A549 (cell line): ENCODE results near the gene UAP1. TPM values are rescaled to one million over a fixed set of nuclear protein-coding genes. Genes with fewer than 3 reads are reported as not detected.

ENCODE experiments used
- ATAC-seq, 2 experiments: fragments of 200-7000 bp in 1 of 2; fragments of >200 bp in 1 of 2; cut with Nextera tagmentation in 1 of 2; cut with Tn5 transposase in 1 of 2; 3 replicates each; pipeline versions ENCODE4 v1.8.0 to v1.9.1; 2018 to 2020; ENCODE audit warnings: mild to moderate bottlenecking in 1 of 2, moderate library complexity in 1 of 2
- CTCF ChIA-PET: fragments of 300-600 bp; sonication (Branson Sonifier 250); formaldehyde crosslinking; extraction: SDS; loops from one replicate; lab custom pipeline; 2021; ENCODE audit warnings: antibody characterized with exemption, inconsistent platforms; lab: Yijun Ruan, JAX
- POLR2A ChIA-PET: fragments of 350-600 bp; formaldehyde crosslinking; extraction: SDS; loops from one replicate; lab custom pipeline; 2021; ENCODE audit warnings: antibody characterized with exemption, inconsistent platforms; lab: Yijun Ruan, JAX
- DNase-seq, 2 experiments: peaks; one replicate each; pipeline versions ENCODE4 v3.0.0 to v3.0.0-alpha.2; 2011 to 2016; ENCODE audit warnings: low read depth in 1 of 2, low spot score in 1 of 2
- FAIRE-seq: peaks from 2 replicates; lab custom pipeline; 2011; peaks lifted over from hg19 to GRCh38; lab: Jason Lieb, UNC
- H3K27ac ChIP-seq, 2 experiments: fragments of >200 bp; sonication (Bioruptor Twin); formaldehyde crosslinking; 3 replicates each; pipeline ENCODE4 v1.5.1; 2016 to 2017
- H3K4me1 ChIP-seq: fragments of >200 bp; sonication (Bioruptor Twin); formaldehyde crosslinking; 3 replicates; pipeline ENCODE4 v1.6.1; 2016
- H3K4me2 ChIP-seq: fragments of >200 bp; sonication (Bioruptor Twin); formaldehyde crosslinking; 3 replicates; pipeline ENCODE4 v1.6.1; 2016
- H3K4me3 ChIP-seq: fragments of >200 bp; sonication (Bioruptor Twin); formaldehyde crosslinking; 3 replicates; pipeline ENCODE4 v1.5.1; 2016
- H3K9me3 ChIP-seq: fragments of >200 bp; sonication (Bioruptor Twin); formaldehyde crosslinking; 3 replicates; pipeline ENCODE4 v1.6.1; 2016
- ATOH8 ChIP-seq: fragments of 250-450 bp; sonication (Bioruptor Pico); IDR thresholded peaks from 2 replicates; pipeline ENCODE4 v1.5.0; 2020; ENCODE audit warnings: low read depth, mild to moderate bottlenecking, moderate library complexity
- BHLHE40 ChIP-seq: IDR thresholded peaks from 2 replicates; pipeline ENCODE4 v1.6.1; 2012; ENCODE audit warnings: low read depth, low read length, inconsistent platforms
- CBX2 ChIP-seq: fragments of 200-600 bp; sonication (generic); IDR thresholded peaks from 2 replicates; pipeline ENCODE4 v1.6.1; 2016; ENCODE audit warnings: low read depth, mild to moderate bottlenecking, borderline replicate concordance
- CHD2 ChIP-seq: fragments of 150-350 bp; IDR thresholded peaks from 2 replicates; pipeline ENCODE4 v1.6.1; 2014; ENCODE audit warnings: low read length; ENCODE audit not compliant: partially characterized antibody
- CHD4 ChIP-seq: fragments of 200-600 bp; sonication (generic); IDR thresholded peaks from 2 replicates; pipeline ENCODE4 v1.6.1; 2016; ENCODE audit warnings: antibody characterized with exemption, mild to moderate bottlenecking, borderline replicate concordance
- EHF ChIP-seq: fragments of 250-450 bp; sonication (Bioruptor Pico); IDR thresholded peaks from 2 replicates; pipeline ENCODE4 v1.5.0; 2020; ENCODE audit warnings: mild to moderate bottlenecking
- EHMT2 ChIP-seq: fragments of 200-600 bp; sonication (generic); IDR thresholded peaks from 2 replicates; pipeline ENCODE4 v1.6.1; 2016; ENCODE audit warnings: antibody characterized with exemption, low read depth, mild to moderate bottlenecking, moderate library complexity
- EP300 ChIP-seq, 2 experiments: fragments of >200 bp; sonication (Bioruptor Twin); formaldehyde crosslinking; IDR thresholded peaks; 2 replicates in 1 of 2; 3 replicates in 1 of 2; pipeline ENCODE4 v1.6.1; 2016 to 2017
- FOSB ChIP-seq: fragments of 250-450 bp; sonication (Bioruptor Pico); IDR thresholded peaks from 2 replicates; pipeline ENCODE4 v1.5.0; 2020; ENCODE audit warnings: mild to moderate bottlenecking, moderate library complexity
- FOSL2 ChIP-seq, 2 experiments: fragments of 450-650 bp in 1 of 2; fragments of >200 bp in 1 of 2; sonication (Bioruptor Twin) in 1 of 2; formaldehyde crosslinking; IDR thresholded peaks; 2 replicates each; pipeline versions ENCODE4 v1.5.0 to v1.6.1; 2016 to 2020; ENCODE audit warnings: mild to moderate bottlenecking in 1 of 2, moderate library complexity in 1 of 2
- HEYL ChIP-seq: fragments of 250-450 bp; sonication (Bioruptor Pico); IDR thresholded peaks from 2 replicates; pipeline ENCODE4 v1.8.0; 2021; ENCODE audit warnings: mild to moderate bottlenecking, moderate library complexity
- HOXA7 ChIP-seq: fragments of 250-450 bp; sonication (Bioruptor Pico); IDR thresholded peaks from 2 replicates; pipeline ENCODE4 v1.5.0; 2020; ENCODE audit warnings: mild to moderate bottlenecking, moderate library complexity
- JUN ChIP-seq, 2 experiments: fragments of >200 bp; sonication (Bioruptor Twin); formaldehyde crosslinking; IDR thresholded peaks; 2 replicates in 1 of 2; 3 replicates in 1 of 2; pipeline ENCODE4 v1.6.1; 2016 to 2017
- KDM5A ChIP-seq: fragments of 200-600 bp; sonication (generic); IDR thresholded peaks from 2 replicates; pipeline ENCODE4 v1.6.1; 2016; ENCODE audit warnings: antibody characterized with exemption, mild to moderate bottlenecking
- MAFK ChIP-seq: fragments of 450-650 bp; IDR thresholded peaks from 2 replicates; pipeline ENCODE4 v1.6.1; 2014; ENCODE audit not compliant: partially characterized antibody
- MAX ChIP-seq: IDR thresholded peaks from 2 replicates; pipeline ENCODE4 v1.6.1; 2012
- MAZ ChIP-seq: fragments of 150-350 bp; IDR thresholded peaks from 2 replicates; pipeline ENCODE4 v1.6.1; 2014; ENCODE audit warnings: antibody characterized with exemption, low read depth, low read length, borderline replicate concordance
- MYC ChIP-seq: IDR thresholded peaks from 2 replicates; pipeline ENCODE4 v1.6.1; 2012; ENCODE audit warnings: mild to moderate bottlenecking, inconsistent platforms, low read length, improper control_type of control experiment, borderline replicate concordance
- PHF8 ChIP-seq: fragments of 200-600 bp; sonication (generic); IDR thresholded peaks from 2 replicates; pipeline ENCODE4 v1.6.1; 2016; ENCODE audit warnings: low read depth, mild to moderate bottlenecking, antibody characterized with exemption, moderate library complexity, borderline replicate concordance
- POLR2A ChIP-seq: IDR thresholded peaks from 2 replicates; pipeline ENCODE4 v1.6.1; 2012; ENCODE audit warnings: mild to moderate bottlenecking, low read length
- POLR2AphosphoS2 ChIP-seq: conservative IDR thresholded peaks from 2 replicates; pipeline ENCODE4 v1.6.1; 2012; ENCODE audit warnings: low read length, improper control_type of control experiment, inconsistent platforms
- RARB ChIP-seq: fragments of 250-450 bp; sonication (Bioruptor Pico); IDR thresholded peaks from 2 replicates; pipeline ENCODE4 v1.8.0; 2021; ENCODE audit warnings: mild to moderate bottlenecking, moderate library complexity
- RFX5 ChIP-seq: fragments of 450-650 bp; IDR thresholded peaks from 2 replicates; pipeline ENCODE4 v1.7.1; 2014; ENCODE audit warnings: antibody characterized with exemption, mild to moderate bottlenecking, moderate library complexity
- TFCP2L1 ChIP-seq: fragments of 250-450 bp; sonication (Bioruptor Pico); IDR thresholded peaks from 2 replicates; pipeline ENCODE4 v1.5.0; 2021; ENCODE audit warnings: mild to moderate bottlenecking
- ZC3H11A ChIP-seq: fragments of 450-650 bp; IDR thresholded peaks from 2 replicates; pipeline ENCODE4 v1.6.1; 2014; ENCODE audit warnings: antibody characterized with exemption, mild to moderate bottlenecking
- ZFP36 ChIP-seq: fragments of 450-650 bp; IDR thresholded peaks from 2 replicates; pipeline ENCODE4 v1.6.1; 2014; ENCODE audit warnings: borderline replicate concordance; ENCODE audit not compliant: partially characterized antibody
- ZSCAN20 ChIP-seq: fragments of 250-450 bp; sonication (Bioruptor Pico); IDR thresholded peaks from 2 replicates; pipeline ENCODE4 v1.8.0; 2022; ENCODE audit warnings: mild to moderate bottlenecking, moderate library complexity
- WGBS: methylation state at CpG from one replicate; pipeline ENCODE4 v1.1.6; 2017; ENCODE audit errors: missing lambda C conversion rate; 5-methylcytosine and 5-hydroxymethylcytosine counted together
- polyA plus RNA-seq, 4 experiments: library from polyadenylated mRNA; depleted of rRNA in 3 of 4; stranded (reverse); fragments of >200 nt; fragmentation: RNase III in 1 of 4; extraction: RNeasy Plus Mini Kit Qiagen cat#74134 plus additional on column Dnase treatment in 1 of 4; gene quantifications; 2 replicates in 3 of 4; 3 replicates in 1 of 4; pipeline ENCODE4 v1.2.3, GENCODE V29; 2011 to 2017

UAP1 gene
- polyA plus RNA-seq, 2 of the 4 experiments (the other 2 are of a cell fraction), result 19.8 to 25.3 TPM

- Histone ChIP-seq H3K9me3 (no peaks in the 10 kb centered on the region), H3K4me3 (no peak overlapping the region), H3K4me2 (no peak overlapping the region), H3K27ac (no peak overlapping the region), H3K4me1 (no peaks in the 10 kb centered on the region)
- POLR2A ChIA-PET, result no interaction called here
- CTCF ChIA-PET, result interaction anchor here (1.6 kb wide), 1 partner anchor 26 kb away, joined by 4 read pairs; no protein-coding TSS in a partner anchor
- no peak for ATAC-seq
- no peak for FAIRE-seq
- TF ChIP-seq MAZ (no peak), JUN (IDR thresholded peaks at IDR 0.05) (no peak), BHLHE40 (no peak), CHD2 (no peak), MYC (no peak), ZFP36 (no peak), HOXA7 (CRISPR knock-in tag) (no peak), POLR2A (no peak), EHF (CRISPR knock-in tag) (no peak), ZSCAN20 (CRISPR knock-in tag) (no peak), EP300 (IDR thresholded peaks at IDR 0.05) (no peak), ZC3H11A (no peak), RARB (CRISPR knock-in tag) (no peak), POLR2AphosphoS2 (no peak), KDM5A (no peak), FOSL2 (IDR thresholded peaks at IDR 0.05) (no peak), FOSL2 (CRISPR knock-in tag; IDR thresholded peaks at IDR 0.05) (no peak), TFCP2L1 (CRISPR knock-in tag) (no peak)
- DNase-seq, result no peak
- 89% methylated on average over 6 of the region's 6 CpGs for WGBS
Observed at GRCh38 chr1:162587347-162587746, 25.8 kb downstream of the UAP1 start.

GRCh38 chr1:162587761-162588260 lies 26.3 kb downstream of the UAP1 start:
- FAIRE-seq (no peak), ATAC-seq (no peak), DNase-seq (no peak)
- 89% methylated on average over 5 of the region's 5 CpGs for WGBS
- ChIA-PET CTCF (interaction anchor here (0.6 to 1.6 kb wide), 2 partner anchors 25 to 665 kb away, joined by 4 to 5 read pairs; no protein-coding TSS in a partner anchor), POLR2A (no interaction called here)
- Histone ChIP-seq H3K9me3 (no peaks in the 10 kb centered on the region), H3K27ac (no peak overlapping the region), H3K4me1 (no peaks in the 10 kb centered on the region), H3K4me3 (no peak overlapping the region), H3K4me2 (no peak overlapping the region)
- TF ChIP-seq ZC3H11A, result no peak
- no peak for TF ChIP-seq POLR2A
- no peak for TF ChIP-seq HOXA7 (CRISPR knock-in tag)
- TF ChIP-seq MAFK, result no peak
- TF ChIP-seq EHF (CRISPR knock-in tag), result no peak
- TF ChIP-seq ATOH8 (CRISPR knock-in tag), result no peak
- no peak for TF ChIP-seq RARB (CRISPR knock-in tag)
- TF ChIP-seq MAX, result no peak
- no peak for TF ChIP-seq CHD4

GRCh38 chr1:162590101-162590500 lies 28.6 kb downstream of the UAP1 start:
- H3K27ac ChIP-seq, result no peak overlapping the region
- no peak overlapping the region for H3K4me3 ChIP-seq
- H3K4me2 ChIP-seq, result no peak overlapping the region
- DNase-seq (no peak), FAIRE-seq (no peak), ATAC-seq (no peak)
- H3K9me3 ChIP-seq, result no peaks in the 10 kb centered on the region
- H3K4me1 ChIP-seq, result no peaks in the 10 kb centered on the region
- 93% methylated on average over 3 of the region's 3 CpGs for WGBS
- no peak for TF ChIP-seq EHMT2
- TF ChIP-seq POLR2A, result no peak
- no peak for TF ChIP-seq ZC3H11A
- TF ChIP-seq ATOH8 (CRISPR knock-in tag), result no peak
- no peak for TF ChIP-seq HOXA7 (CRISPR knock-in tag)
- TF ChIP-seq MYC, result no peak
- no peak for TF ChIP-seq PHF8
- TF ChIP-seq JUN (IDR thresholded peaks at IDR 0.05), result no peak
- TF ChIP-seq CBX2, result no peak
- TF ChIP-seq RFX5, result no peak
- TF ChIP-seq HEYL (CRISPR knock-in tag), result no peak
- TF ChIP-seq FOSB (CRISPR knock-in tag), result no peak
- POLR2A ChIA-PET, result no interaction called here
- CTCF ChIA-PET, result interaction anchor here (2.4 kb wide), 1 partner anchor 23 kb away, joined by 7 read pairs; no protein-coding TSS in a partner anchor
